K562 (cell line): Measurements from ENCODE around the gene PHF12. TPM values are rescaled to one million over a fixed set of nuclear protein-coding genes. Genes with fewer than 3 reads are reported as not detected.
A peak's percentile ranks its signal among the peaks of the same experiment; 100 is the strongest.

Experiments used
- ATAC-seq: fragments of 200-7000 bp; cut with Tn5 transposase; 3 replicates; pipeline ENCODE4 v1.9.1; 2020; ENCODE audit warnings: moderate library complexity
- BruUV-seq: library from RNA; stranded (reverse); fragments of 400-500 nt; replicated peaks from 2 replicates; lab custom pipeline; 2021; lab: Mats Ljungman, UMichigan
- CTCF ChIA-PET: fragments of 300-600 bp; formaldehyde crosslinking; extraction: SDS; loops from one replicate; lab custom pipeline; 2021; ENCODE audit warnings: low intra/inter-chr PET ratio; lab: Yijun Ruan, JAX
- POLR2A ChIA-PET: fragments of 300-600, 350-650 bp; sonication (Branson Sonifier 250); formaldehyde crosslinking; extraction: SDS; loops from one replicate; lab custom pipeline; 2021; ENCODE audit warnings: antibody characterized with exemption, inconsistent platforms; lab: Yijun Ruan, JAX
- DNase-seq, 4 experiments: peaks; one replicate each; pipeline versions ENCODE4 v3.0.0 to v3.0.0-alpha.2; 2011 to 2018; ENCODE audit warnings: low spot score in 3 of 4, mixed read lengths in 3 of 4; ENCODE audit errors: extremely low read depth in 1 of 4
- FAIRE-seq: peaks from 2 replicates; lab custom pipeline; 2011; peaks lifted over from hg19 to GRCh38; lab: Jason Lieb, UNC
- H2AFZ ChIP-seq: 2 replicates; pipeline ENCODE4 v1.6.0; 2011; ENCODE audit warnings: low read depth, low read length, control low read depth, inconsistent platforms
- H3K27ac ChIP-seq: fragments of 200-600 bp; 3 replicates; pipeline ENCODE4 v1.8.0; 2011; ENCODE audit warnings: low read depth, mild to moderate bottlenecking, control low read depth, inconsistent platforms, low read length, moderate library complexity, mixed read lengths; ENCODE audit errors: extremely low read depth
- H3K27me3 ChIP-seq, 2 experiments: fragments of 300-600 bp in 1 of 2; 2 replicates in 1 of 2; 3 replicates in 1 of 2; pipeline versions ENCODE4 v1.6.0 to v1.8.0; 2011; ENCODE audit warnings: inconsistent platforms in 2 of 2, low read length in 2 of 2, mild to moderate bottlenecking in 1 of 2, mixed read lengths in 1 of 2, moderate library complexity in 1 of 2; ENCODE audit not compliant: control insufficient read depth in 2 of 2, insufficient read depth in 2 of 2
- H3K36me3 ChIP-seq: fragments of 300-600 bp; 3 replicates; pipeline ENCODE4 v1.8.0; 2011; ENCODE audit warnings: mild to moderate bottlenecking, low read length, inconsistent platforms; ENCODE audit not compliant: control insufficient read depth, insufficient read depth
- H3K4me1 ChIP-seq, 2 experiments: fragments of 200-600 bp in 1 of 2; replicated peaks in 1 of 2; 2 replicates in 1 of 2; 3 replicates in 1 of 2; pipeline versions ENCODE4 v1.5.1 to v1.8.0; 2011; ENCODE audit warnings: inconsistent platforms in 2 of 2, low read length in 2 of 2, mild to moderate bottlenecking in 1 of 2, mixed read lengths in 1 of 2, moderate library complexity in 1 of 2; ENCODE audit not compliant: control insufficient read depth in 2 of 2, insufficient read depth in 2 of 2
- H3K4me2 ChIP-seq: 2 replicates; pipeline ENCODE4 v1.6.1; 2011; ENCODE audit warnings: low read length, control low read depth, inconsistent platforms, mixed read lengths; ENCODE audit not compliant: insufficient read depth
- H3K4me3 ChIP-seq: fragments of 200-600 bp; sonication (generic), shearing (Covaris generic); 2 replicates; pipeline ENCODE4 v1.5.1; 2016; ENCODE audit warnings: control low read depth, inconsistent platforms
- H3K79me2 ChIP-seq: fragments of 200-600 bp; 3 replicates; pipeline ENCODE4 v1.8.0; 2011; ENCODE audit warnings: low read length, inconsistent platforms; ENCODE audit not compliant: control insufficient read depth, insufficient read depth
- H3K9ac ChIP-seq, 2 experiments: 2 replicates each; pipeline versions ENCODE4 v1.6.0 to v1.6.1; 2011; ENCODE audit warnings: low read depth in 2 of 2, low read length in 2 of 2, control low read depth in 1 of 2, inconsistent platforms in 1 of 2, mild to moderate bottlenecking in 1 of 2, mixed read lengths in 1 of 2; ENCODE audit not compliant: insufficient read depth in 1 of 2
- H3K9me1 ChIP-seq: one replicate; pipeline ENCODE4 v1.6.0; 2011; ENCODE audit warnings: inconsistent platforms, mild to moderate bottlenecking, low read length, moderate library complexity; ENCODE audit not compliant: control insufficient read depth, insufficient read depth
- H3K9me3 ChIP-seq: replicated peaks from 2 replicates; pipeline ENCODE4 v1.5.1; 2011; ENCODE audit warnings: low read depth, low read length, inconsistent platforms; ENCODE audit not compliant: control insufficient read depth, insufficient read depth
- H4K20me1 ChIP-seq: replicated peaks from 2 replicates; pipeline ENCODE4 v1.6.1; 2011; ENCODE audit warnings: low read length, inconsistent platforms, mixed read lengths; ENCODE audit not compliant: control insufficient read depth, insufficient read depth
- C11orf30 ChIP-seq: fragments of 450-650 bp; IDR thresholded peaks from 2 replicates; pipeline ENCODE4 v1.6.1; 2016; ENCODE audit warnings: low read depth, mild to moderate bottlenecking
- POLR2G ChIP-seq: fragments of 200-400 bp; formaldehyde crosslinking; IDR thresholded peaks from 2 replicates; pipeline ENCODE4 v1.6.1; 2017; ENCODE audit warnings: low read depth, mild to moderate bottlenecking, antibody characterized with exemption, low read length, moderate library complexity
- RBFOX2 ChIP-seq: fragments of 200-400 bp; formaldehyde crosslinking; IDR thresholded peaks from 2 replicates; pipeline ENCODE4 v1.6.1; 2017; ENCODE audit warnings: low read depth, mild to moderate bottlenecking, low read length, moderate library complexity
- ZNF140 ChIP-seq: fragments of 250-450 bp; sonication (Bioruptor Pico); IDR thresholded peaks from 2 replicates; pipeline ENCODE4 v1.8.0; 2021; ENCODE audit warnings: moderate library complexity, mild to moderate bottlenecking, inconsistent platforms
- WGBS: fragments of 100-300 bp; shearing (Covaris generic); methylation state at CpG from one replicate; pipeline ENCODE4 v1.1.6; 2016; ENCODE audit warnings: low coverage, mixed read lengths; ENCODE audit not compliant: insufficient coverage; ENCODE audit errors: missing lambda C conversion rate; 5-methylcytosine and 5-hydroxymethylcytosine counted together
- in situ Hi-C: fragments of 300-500 bp; cut with MboI; formaldehyde crosslinking; loops from 4 replicates; pipeline ENCODE4 v1.15.0; 2018; ENCODE audit warnings: inconsistent platforms, mixed read lengths
- intact Hi-C: fragments of 100-400 bp; cut with micrococcal nuclease; formaldehyde crosslinking; loops from 2 replicates; pipeline ENCODE4 v1.14.2; 2022
- polyA plus RNA-seq, 8 experiments: library from polyadenylated mRNA; depleted of rRNA in 4 of 8; stranded (reverse) in 5 of 8; unstranded in 3 of 8; fragments of >200 nt; fragmentation: Nextera tagmentation in 2 of 8; fragmentation: Illumina TruSeq in 1 of 8; extraction: Ambion mirVana in 2 of 8; extraction: Trizol in 1 of 8; gene quantifications; 2 replicates each; pipeline versions ENCODE4 v1.2.1 to v1.2.3, GENCODE V29; 2011 to 2014; ENCODE audit warnings: inconsistent platforms in 1 of 8, missing spikeins in 1 of 8
- total RNA-seq, 7 experiments: library from RNA; depleted of rRNA in 6 of 7; stranded (reverse); fragments of >200 nt in 6 of 7; fragmentation: Illumina TruSeq in 2 of 7; extraction: Trizol in 2 of 7; gene quantifications; 2 replicates each; pipeline versions ENCODE4 v1.2.1 to v1.2.3, GENCODE V29; 2011 to 2021; ENCODE audit warnings: low replicate concordance in 1 of 7
- TF ChIP-seq, protein P1 (sequence below): sonication (generic); formaldehyde crosslinking; IDR thresholded peaks from 2 replicates; pipeline ENCODE4 v1.8.0; 2023; ENCODE audit warnings: missing genetic modification reagents, mild to moderate bottlenecking, borderline replicate concordance

The PHF12 gene
- total and polyA plus RNA-seq, 9 of the 15 experiments (the other 6 are each of a cell fraction or from before 2014, with no cell fraction given): 0.82 to 31.3 (median 13.5) TPM

DNA sequence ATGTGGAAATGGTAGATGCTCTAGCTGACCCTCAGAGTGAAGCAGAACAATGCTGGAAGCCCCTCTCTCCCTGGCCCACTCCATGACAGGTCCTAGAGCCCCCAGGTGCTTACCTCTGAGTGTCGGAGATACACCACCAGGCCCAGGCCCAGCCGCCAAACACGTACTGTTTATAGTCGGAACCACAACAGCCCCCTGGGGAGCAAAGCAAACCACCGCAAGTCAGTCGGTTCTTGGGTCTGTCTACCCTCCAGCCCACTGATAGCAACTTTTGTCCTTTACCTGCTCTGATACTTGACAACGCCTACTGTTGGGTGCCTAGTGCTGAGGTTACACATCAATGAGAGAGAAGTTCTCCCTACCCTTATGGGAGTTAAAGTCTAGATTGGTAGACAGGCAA lies 62.5 kb downstream of the PHF12 start (continued):
- TF ChIP-seq C11orf30: no peak

DNA sequence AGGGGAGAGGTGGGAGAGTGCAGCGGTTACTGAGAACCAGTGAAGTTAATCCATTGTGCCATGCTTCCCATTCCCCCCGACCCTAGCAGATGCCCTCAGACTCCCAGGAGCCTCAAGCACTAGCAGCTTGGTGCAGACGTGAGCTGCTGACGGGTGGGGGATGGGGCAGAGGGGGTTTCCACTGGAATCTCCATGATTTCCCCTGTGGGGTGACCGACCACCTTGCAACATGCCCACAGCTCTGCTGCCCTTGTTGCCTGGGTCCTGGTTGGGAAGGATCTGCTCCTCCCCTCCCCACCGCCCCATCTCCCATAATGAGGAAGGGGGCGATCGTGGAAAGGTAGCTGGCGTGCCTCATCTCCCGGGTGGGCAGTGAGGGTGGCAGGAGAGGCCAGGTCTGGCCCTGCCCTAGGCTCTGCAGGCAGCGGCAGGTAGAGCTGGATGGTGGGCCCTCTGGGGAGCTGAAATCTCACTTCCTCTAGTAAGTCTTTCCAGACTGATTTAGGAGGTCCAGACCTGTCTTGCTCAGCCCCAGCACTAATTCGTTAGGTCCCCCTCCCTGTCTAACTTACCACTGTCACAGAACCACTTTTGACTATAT lies 63.3 kb downstream of the PHF12 start:
- Histone ChIP-seq H3K79me2 (peaks cover 3% of the 10 kb centered on the region; the same call in 1 of the 3 replicates), H3K9me1 (no peaks in the 10 kb centered on the region), H3K27ac (no peak overlapping the region), H3K27me3 (no peaks in the 10 kb centered on the region), H3K36me3 (peaks cover 40% of the 10 kb centered on the region; the same call in 2 of the 3 replicates), H2AFZ (no peak overlapping the region), H3K9ac (peak overlapping the region in 1 of 2 experiments; percentile 2; a peak in 2 of 4 replicates), H3K4me3 (no peak overlapping the region), H3K4me1 (peaks cover 0 to 30% of the 10 kb centered on the region in 2 experiments; a peak in 3 of 5 replicates), H4K20me1 (no peaks in the 10 kb centered on the region; the same call in 1 of the 2 replicates), H3K4me2 (no peak overlapping the region), H3K9me3 (no peaks in the 10 kb centered on the region)
- no peak for ATAC-seq
- CTCF ChIA-PET: no interaction called here
- FAIRE-seq: peak; percentile 52
- in situ Hi-C loops (no loop called here), intact Hi-C loops (no loop called here)
- POLR2A ChIA-PET: interaction anchor here (0.6 to 0.9 kb wide), 2 partner anchors 9 to 14 kb away, joined by 4 to 5 read pairs; partner anchors contain the start of gene FLOT2
- BruUV-seq: no TSS peak
- TF ChIP-seq, protein P1, sequence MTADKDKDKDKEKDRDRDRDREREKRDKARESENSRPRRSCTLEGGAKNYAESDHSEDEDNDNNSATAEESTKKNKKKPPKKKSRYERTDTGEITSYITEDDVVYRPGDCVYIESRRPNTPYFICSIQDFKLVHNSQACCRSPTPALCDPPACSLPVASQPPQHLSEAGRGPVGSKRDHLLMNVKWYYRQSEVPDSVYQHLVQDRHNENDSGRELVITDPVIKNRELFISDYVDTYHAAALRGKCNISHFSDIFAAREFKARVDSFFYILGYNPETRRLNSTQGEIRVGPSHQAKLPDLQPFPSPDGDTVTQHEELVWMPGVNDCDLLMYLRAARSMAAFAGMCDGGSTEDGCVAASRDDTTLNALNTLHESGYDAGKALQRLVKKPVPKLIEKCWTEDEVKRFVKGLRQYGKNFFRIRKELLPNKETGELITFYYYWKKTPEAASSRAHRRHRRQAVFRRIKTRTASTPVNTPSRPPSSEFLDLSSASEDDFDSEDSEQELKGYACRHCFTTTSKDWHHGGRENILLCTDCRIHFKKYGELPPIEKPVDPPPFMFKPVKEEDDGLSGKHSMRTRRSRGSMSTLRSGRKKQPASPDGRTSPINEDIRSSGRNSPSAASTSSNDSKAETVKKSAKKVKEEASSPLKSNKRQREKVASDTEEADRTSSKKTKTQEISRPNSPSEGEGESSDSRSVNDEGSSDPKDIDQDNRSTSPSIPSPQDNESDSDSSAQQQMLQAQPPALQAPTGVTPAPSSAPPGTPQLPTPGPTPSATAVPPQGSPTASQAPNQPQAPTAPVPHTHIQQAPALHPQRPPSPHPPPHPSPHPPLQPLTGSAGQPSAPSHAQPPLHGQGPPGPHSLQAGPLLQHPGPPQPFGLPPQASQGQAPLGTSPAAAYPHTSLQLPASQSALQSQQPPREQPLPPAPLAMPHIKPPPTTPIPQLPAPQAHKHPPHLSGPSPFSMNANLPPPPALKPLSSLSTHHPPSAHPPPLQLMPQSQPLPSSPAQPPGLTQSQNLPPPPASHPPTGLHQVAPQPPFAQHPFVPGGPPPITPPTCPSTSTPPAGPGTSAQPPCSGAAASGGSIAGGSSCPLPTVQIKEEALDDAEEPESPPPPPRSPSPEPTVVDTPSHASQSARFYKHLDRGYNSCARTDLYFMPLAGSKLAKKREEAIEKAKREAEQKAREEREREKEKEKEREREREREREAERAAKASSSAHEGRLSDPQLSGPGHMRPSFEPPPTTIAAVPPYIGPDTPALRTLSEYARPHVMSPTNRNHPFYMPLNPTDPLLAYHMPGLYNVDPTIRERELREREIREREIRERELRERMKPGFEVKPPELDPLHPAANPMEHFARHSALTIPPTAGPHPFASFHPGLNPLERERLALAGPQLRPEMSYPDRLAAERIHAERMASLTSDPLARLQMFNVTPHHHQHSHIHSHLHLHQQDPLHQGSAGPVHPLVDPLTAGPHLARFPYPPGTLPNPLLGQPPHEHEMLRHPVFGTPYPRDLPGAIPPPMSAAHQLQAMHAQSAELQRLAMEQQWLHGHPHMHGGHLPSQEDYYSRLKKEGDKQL (CRISPR knock-in tag): no peak
- TF ChIP-seq POLR2G (0 out of 2 replicates have a peak, but pooled peaks have one; percentile 37), ZNF140 (CRISPR knock-in tag) (no peak), RBFOX2 (peak; percentile 17; the same call in 1 of the 2 replicates)
- no peak for DNase-seq
- 78% methylated on average over 12 of the region's 12 CpGs for WGBS
